Stimulated activated CD4-positive, alpha-beta T cell treated with anti-CD3 and anti-CD28 coated beads, Interleukin-4, amount 100 ng/mL, for 4 hours (primary cell): ENCODE data around the gene CFAP99.
A peak's percentile ranks its signal among the peaks of the same experiment; 100 is the strongest.
"Not testable (repeated sequence)": the region's sequence is repeated elsewhere in the genome, so short reads cannot be mapped to it uniquely, and the experiment has no call there.

Experiments used
- DNase-seq, 2 experiments: peaks; one replicate each; pipeline ENCODE4 v3.0.0-alpha.2; 2020

Gene CFAP99

DNA sequence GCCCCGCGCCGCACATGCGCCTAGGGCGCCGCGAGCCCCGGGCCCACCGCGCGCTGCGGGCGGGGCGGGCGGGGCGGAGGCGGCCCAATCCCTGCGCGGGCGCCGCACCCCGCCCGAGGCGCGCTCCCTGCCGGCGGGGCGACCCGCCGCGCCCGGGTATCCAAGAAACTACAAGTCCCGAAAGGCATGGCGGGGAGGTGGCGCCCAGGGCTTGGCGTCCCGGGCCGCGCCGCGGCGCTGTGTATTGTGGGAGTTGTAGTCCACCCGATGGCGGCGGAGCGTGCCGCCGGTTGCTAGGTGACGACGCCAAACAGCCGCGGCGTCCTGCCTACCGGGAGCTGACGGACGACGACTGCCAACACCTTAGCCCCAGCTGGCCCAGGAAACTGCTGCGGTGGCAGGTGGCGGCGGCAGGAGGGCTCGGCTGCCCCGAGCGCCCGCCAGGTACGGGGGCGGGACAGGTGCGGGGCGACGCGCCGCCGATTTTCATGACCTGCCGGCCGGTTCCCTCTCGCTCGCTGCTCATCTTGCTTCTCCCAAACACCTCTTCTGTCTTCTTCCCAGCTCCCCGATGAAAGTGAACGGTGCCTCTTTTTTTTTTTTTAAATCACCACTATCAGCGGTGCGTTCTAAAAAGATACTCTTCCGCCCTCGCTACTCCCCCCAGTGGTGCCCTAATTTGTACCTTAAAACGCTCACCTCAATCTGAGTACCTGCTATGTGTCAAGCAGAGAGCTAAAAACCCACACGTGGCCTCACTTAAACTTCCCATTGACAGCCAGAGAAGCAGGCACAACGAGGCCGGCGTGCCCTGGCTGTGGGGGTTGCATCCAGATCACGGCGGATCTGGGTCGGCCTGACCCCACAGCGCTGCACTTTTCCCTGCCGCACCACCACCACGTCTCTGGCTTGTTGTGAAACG, at the start of gene CFAP99:
TSS of gene CFAP99 (plus strand) at position 306 of the 922 bp plus-strand sequence.
- peak; percentile 98 for DNase-seq

DNA sequence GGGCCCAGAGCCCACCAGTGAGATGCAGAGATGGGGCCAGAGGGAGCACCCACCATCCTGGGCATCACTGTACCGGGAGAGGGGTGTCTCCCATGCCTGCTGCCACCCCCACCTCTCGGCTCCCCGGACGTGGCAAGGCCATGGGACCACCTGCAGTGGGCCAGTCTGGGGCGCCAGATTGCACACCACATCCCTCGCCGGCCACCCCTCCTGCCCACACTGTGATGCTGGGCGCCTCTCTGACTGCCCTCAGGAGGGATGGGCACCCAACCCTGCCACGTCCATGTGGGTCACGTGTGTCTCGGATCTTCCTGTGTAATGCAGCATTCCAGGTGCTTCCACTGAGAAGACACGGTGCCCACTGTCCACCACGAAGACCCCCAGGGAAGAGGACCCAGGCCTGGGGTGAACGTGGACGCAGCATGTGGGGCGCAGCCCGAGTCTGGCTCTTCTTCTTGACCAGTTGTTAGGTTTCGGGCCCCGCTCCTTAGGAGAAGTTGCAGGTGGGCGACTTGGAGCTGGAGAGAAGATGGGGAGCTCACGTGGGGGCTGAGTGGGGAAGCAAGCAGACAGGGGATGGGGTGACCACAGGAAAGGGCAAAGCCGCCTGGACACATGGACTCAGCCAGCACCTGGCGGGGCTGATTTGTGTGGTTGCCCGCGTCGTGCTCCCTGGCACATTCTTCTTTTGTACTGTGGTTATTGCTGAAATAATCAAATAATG, 48.0 kb upstream of the CFAP99 start:
- no peak for DNase-seq

DNA sequence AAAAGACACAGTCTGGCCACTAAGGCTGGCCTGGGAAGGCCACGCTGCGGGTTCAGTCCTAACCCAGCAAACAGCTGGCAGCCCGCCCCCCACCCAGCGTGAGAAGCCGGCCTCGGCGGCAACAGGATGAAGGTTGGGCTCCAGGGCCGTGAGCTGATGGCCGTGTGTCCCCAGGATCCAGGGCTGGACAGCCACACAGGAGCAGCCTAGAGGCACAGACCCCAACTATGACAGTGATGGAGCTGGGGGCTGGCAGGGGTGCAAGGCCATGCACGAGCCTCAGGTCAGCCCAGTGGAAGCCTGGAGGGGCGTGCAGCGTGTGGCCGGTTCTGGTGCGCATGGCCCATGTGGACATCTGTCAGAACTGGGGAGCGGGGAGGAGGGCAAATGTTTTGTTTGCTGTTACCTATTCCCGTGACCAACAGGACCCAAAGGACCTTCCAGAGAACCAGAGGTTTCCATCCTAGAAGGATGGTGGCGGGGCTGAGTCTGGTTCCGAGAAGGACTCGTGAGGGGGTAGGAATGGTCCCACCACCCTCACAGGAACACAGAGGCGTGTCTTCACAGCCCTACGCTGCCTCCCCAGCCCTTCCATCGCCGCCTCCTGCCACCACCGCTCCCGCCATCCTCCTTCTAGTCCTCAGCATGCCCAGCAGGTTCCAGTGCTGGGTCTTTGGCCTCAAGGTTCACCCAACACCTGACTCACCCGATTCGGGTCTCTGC, 46.8 kb upstream of the CFAP99 start:
- DNase-seq, result no peak

DNA sequence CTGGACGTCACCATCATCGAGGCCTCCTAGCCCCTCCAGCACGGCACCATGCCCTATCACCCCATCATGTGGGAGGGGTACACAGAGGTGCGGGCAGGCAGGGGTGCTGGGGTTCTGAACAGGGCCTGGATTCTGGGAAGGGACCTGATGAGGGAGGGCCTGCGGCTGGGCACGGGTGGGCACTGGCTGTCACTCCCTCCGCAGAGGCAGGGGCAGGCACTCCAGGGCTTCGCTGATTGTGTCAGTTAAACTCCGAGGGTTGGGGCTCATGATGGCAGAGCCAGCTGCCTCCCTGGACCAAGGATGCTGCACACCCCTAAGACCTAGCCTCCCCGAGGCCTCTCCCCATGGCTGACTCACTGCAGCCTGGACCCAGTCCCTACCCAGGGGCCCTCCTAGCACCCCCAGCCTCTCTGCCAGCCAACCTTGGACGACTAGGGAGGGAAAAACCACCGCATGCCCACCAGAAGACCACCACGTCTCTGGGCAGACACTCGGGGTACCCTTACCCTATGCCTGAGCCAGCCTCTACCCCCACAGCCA, 46.2 kb upstream of the CFAP99 start:
- no peak for DNase-seq

DNA sequence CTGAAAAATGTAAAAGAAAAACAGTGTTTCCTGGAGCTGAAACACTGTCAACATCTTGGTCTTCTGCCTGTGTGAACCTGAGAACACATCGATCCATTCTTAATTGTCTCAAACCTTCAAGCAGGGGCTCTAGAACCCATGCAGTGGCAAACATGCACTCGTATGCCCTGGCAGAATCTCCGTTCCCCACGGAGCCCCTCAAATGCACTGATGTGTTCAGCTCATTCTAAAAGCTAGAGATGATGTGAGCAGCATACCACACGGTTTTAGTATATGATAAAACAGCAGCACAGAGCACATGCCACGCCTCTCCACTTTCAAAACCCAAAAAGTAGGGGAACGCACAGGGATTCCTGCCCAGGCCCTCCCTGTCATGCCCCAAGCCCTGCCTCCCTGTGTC, 45.2 kb upstream of the CFAP99 start:
- no peak for DNase-seq

DNA sequence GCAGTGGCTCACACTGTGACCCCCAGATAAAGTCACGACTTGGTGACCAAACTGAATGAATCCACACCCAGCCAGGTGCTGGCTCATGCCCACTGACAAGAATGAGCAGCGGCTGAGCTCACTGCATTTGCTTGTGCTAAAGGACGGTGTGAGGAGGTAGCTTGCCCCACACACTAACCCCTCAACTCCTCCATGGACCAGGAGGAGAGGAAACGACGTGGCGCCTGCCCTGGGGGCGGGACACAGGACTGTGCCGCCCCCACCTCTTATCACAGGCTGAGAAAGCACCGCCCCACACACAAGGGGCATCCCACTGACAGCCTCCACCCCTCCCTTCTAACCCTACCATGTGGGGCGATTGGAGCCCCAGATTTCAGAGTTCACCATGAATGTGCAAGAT, 43.3 kb upstream of the CFAP99 start:
- no peak for DNase-seq

DNA sequence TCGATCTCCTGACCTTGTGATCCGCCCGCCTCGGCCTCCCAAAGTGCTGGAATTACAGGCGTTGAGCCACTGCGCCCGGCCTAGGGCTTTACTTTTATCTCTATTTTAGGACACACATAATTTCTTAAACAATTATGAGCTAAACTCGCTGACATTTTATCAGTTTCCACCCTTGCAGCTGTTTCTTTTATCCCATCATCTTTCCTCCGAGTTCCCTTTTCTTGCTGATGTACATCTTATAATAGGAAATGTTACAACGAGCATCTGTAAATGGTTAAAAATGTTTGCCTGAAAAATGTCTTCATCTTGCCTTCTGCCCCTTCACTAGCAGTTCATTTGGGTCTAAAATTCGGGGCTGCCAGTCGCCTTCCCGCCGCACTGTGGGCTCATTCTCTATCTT, 41.5 kb upstream of the CFAP99 start:
- no peak for DNase-seq

DNA sequence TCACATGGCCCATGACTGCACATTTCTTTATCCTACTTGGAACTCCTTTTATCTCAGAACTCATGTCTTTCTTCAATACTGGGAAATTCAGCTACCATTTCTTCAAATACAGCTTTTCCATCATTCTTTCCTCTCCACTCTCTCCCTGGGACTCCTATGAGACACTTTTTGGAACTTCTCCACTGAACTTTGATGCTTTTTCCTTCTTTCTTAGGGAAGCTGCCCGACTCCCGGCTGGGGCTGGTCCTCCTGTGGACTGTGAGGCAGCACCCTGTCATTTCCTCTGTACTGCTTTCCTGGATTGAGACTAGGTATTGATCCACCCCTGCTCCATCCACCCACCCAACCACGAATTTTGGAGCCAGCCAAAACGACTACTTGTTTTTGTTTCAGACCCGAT, 40.4 kb upstream of the CFAP99 start:
- DNase-seq, result no peak

DNA sequence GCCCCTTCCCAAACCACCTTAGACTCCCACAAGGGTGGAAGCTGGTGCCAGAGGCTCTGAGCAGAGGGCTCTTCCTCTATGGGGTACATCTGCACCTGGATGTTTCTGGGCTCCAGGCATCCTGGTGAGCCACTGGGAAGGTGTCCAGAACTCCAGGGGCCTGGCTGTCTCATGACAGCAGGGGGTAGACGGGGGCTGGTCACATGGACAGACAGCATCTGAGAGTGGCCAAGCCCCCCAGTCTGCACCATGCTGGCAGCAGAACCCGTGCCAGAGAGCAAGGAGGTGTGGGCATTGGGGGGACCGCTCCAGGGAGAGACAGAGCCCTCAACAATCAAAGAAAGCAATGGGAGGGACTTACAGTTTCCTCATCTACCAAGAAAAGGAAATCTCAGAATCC, 39.9 kb upstream of the CFAP99 start:
- DNase-seq, result no peak

DNA sequence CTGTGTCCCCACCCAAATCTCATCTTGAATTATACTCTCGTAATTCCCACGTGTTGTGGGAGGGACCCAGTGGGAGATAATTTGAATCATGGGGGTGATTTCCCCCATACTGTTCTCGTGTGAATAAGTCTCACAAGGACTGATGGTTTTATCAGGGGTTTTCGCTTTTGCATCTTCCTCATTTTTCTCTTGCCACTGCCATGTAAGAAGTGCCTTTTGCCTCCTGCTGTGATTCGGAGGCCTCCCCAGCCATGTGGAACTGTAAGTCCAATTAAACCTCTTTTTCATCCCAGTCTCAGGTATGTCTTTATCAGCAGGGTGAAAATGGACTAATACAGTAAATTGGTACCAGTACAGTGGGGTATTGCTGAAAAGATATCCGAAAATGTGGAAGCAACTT, 38.2 kb upstream of the CFAP99 start:
- not testable (repeated sequence) for DNase-seq

DNA sequence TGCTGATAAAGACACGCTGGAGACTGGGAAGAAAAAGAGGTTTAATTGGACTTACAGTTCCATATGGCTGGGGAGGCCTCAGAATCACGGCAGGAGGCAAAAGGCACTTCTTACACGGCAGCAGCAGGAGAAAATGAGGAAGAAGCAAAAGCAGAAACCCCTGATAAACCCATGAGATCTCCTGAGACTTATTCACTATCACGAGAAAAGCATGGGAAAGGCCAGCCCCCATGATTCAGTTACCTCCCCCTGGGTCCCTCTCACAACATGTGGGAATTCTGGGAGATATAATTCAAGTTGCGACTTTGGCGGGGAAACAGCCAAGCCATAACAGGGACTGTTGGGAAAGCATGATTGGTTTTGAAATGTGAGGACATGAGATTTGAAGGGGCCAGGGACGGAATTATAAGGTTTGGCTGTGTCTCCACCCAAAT, 36.0 kb upstream of the CFAP99 start:
- DNase-seq, result not testable (repeated sequence)

DNA sequence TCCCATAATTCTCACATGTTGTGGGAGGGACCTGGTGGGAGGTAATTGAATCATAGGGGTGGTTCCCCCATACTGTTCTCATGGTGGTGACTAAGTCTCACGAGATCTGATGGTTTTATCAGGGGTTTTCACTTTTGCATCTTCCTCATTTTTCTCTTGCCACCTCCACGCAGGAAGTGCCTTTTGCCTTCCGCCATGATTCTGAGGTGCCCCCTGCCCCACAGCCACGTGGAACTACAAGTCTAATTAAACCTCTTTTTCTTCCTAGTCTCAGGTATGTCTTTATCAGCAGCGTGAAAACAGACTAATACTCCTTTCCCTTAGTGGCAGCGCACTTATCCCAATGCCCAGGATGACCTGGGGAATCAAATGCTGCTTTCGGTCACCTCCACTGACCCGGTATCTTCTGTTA, 35.5 kb upstream of the CFAP99 start:
- not testable (repeated sequence) for DNase-seq

DNA sequence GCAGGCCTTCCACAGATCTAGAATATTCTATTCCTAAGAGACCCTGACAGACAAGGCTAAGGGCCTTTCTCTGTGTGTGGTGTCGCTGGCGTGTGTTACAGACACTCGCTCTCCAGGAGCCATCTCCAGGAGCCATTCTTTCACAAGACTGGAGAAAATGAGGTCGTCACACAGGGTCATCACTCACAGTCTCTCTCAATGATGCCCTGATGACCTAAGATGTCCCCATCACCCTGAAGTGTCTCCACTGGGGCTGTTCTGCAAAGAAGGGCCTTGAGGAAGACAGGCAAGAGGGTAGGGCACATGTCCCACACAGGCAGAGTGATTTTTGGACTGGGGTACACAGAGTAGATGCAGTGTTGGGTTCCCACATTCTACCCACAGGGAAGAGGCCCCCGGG, 35.0 kb upstream of the CFAP99 start:
- no peak for DNase-seq

DNA sequence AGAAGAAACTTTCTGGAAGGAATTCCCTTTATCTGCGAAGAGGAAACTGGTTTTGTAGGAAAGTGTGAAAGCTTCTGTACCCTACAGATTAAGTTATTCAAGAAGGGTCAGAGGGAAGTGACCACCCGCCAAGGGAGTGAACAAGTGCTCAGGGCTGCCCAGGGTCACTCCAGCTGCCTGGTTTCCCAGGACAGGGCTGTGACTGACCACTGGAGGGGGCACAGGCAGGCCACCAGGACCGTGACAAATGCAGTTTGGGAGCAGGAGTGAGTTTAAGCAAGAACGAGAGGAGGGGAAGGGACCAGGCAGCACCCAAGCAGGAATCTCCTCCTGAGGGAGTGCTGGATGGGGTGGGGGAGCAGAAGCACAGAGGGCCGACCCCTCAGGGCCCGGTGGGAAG, 34.5 kb upstream of the CFAP99 start:
- no peak for DNase-seq

DNA sequence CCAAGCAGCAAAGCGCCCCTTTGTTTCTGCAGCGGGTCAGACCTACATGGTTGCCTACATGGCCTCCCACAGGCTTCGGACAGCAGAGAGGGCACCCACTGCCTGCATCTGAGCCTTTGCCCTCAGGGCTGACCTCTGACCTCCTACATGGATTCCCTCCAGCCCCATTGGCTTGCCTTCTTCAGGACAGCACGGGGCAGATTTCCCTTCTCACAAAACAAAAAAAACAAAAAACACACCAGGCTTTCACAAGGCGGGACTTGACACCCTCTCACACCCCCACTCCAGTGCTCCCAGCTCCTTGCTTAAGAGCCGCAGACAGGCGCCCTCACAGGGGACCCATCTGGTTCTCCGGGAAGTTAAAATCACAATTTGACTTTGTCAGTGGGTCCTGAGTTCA, 33.2 kb upstream of the CFAP99 start:
- DNase-seq, result no peak

DNA sequence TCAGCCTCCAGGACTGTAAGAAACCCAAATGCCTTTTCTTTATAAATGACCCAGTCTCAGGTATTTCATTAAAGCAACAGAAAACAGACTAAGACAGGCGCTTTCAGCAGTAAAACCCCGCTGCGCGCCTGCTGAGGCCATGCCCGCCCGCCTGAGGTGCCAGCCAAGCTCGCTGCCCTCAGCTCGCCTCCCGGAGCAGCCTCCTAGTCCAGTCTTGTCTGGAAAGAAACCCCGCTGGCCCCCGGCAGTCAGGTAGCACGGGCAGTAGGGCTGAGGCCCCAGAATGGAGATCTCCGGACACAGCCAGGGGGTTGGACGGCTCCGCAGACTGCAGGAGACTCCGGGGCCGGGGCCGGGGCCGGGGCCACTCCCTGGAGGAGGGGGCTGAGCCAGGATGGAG, 32.0 kb upstream of the CFAP99 start:
- no peak for DNase-seq

DNA sequence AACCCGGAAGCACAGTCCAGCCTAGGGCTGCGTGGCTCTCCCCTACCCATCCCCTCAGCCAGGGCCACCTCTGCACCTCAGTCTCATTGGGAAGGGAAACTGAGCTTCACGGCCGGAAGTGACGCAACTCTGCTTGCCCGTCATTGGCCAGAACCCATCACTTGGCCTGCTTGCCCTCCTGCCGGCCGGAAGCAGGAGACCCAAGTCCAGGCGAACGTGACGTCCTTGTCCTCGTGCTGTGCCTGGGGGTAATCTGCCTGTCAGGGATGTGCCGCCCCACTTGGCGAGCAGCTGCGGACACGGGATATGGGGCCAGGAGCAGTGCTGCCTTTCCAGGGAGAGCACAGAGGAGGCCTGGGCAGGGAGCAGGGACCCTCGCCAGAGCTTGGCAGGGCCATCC, 31.5 kb upstream of the CFAP99 start:
- no peak for DNase-seq

DNA sequence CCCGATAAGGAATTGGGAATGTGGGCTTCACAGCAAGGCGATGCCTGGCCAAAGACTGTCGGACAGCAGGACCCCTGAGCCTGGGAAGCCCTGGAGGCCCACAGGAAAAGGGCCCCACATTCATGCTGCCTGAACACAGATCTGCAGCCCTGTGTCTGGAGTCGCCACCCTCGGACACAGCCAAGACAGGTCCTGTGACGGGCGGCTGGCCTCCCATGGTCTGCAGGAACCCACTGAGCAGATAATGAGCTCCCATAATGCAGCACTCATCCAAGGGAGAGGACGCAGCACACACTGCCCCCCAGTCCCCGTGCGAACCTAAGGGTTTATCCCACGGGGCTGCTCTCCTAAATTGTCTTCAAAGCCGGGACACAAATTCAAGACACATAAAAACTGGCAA, 30.9 kb upstream of the CFAP99 start:
- no peak for DNase-seq

DNA sequence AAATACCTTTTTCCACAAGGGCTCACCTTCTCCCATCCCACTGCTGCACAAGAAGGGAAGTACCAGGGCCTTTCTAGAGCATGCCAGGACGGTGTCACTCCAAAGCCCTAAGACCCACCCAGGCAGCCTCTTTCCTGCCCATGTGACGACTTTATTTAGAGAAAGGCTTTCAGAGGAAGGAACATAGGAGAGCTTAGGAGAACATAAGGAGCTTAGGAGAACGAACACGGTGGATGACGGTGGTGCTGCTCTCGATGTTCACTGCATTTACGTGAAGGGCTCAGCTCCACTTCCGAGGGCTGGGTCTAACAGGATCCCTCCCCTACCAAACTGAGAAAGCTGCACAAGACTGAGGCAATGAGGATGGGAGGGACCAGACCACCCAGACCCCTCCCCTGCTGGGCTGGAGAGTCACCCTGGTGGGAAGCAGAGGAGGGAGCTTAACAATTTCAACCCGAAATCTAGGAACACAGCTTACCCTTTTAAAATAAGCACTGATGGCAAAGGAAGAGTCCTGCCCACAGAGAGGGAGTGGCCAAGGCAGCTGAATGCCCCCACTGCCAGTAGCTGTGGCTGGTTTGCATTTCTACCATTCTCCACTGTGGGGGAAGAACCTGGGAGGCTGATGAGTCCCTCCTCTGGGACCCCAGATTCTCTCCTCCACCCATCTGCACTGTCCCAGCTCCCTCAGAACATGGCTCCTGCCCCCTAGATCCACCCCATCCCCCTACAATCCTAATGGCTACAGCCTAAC, 30.1 kb upstream of the CFAP99 start:
- no peak for DNase-seq

DNA sequence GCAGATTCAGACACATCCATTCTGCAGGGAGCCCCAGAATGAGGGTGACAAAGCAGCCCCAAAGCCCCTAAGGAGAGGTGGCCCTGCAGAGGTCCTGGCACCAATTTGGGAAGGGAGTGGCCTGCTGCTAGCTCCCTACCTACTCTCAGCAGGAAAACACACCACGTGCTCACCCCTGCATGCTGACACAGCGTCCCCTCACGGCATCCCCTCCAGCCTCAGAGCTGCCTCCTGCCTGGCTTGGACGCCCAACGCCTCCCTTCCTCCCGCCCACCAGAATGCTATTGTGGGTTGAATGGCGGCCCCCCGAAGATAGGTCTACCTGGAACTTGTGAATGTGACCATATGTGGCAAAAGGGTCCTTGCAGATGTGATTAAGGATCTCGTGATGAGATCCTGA, 29.1 kb upstream of the CFAP99 start:
- no peak for DNase-seq

DNA sequence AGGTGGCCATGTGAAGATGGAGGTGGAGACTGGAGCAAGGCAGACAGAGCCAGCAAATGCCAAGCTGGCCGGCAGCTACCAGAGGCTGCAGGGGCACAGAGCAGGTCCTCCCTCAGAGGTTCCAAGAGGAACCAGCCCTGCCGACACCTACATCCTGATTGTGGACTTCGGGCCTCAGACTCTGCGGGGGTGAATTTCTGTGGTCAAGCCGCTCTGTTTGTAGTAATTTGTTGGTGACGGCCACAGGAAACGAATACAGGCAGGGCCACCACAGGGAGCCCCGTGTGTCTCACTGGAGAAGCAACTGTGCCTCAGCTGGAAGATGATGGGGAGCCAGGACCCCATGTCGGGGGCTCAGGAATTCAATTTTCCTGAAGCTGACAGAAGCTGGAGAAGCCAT, 28.6 kb upstream of the CFAP99 start:
- no peak for DNase-seq

DNA sequence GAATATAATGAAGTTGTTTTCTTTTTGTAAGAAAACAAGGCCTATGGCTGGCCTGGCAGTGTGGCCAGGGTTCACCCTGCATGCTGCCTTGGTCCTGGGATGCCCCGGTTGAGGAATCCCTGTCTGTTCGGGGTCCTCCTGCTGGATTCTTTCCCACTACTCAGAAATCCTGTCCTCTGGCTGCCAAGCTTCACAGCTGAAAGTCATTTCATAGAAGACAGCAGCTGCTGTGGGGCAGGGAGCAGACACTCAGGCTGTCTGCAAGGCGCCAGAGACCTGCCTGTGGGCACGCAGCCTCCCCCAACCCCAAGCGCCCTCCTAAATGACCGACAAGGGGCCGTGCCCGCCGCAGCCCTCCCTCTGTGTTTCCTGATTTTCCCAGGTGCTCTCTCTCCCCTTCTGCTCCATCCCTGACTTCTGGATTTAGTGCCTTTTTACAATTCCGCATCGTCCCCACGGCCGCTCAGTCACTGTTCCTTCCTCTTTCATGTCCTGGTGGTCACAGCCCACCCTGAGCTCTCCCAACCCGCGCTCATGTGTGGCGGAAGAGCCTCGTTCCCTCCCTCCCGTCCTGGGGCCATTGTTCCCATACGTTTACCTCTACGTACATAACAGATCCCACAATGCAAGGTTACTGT, 27.9 kb upstream of the CFAP99 start:
- no peak for DNase-seq
